Upper lobe of left lung (tissue), 4 donors: ENCODE data around the gene SYNE2.

Experiments
- CTCF ChIP-seq, 6 experiments: fragments of 450-650 bp in 4 of 6; fragments of 200-600 bp in 2 of 6; sonication (generic) in 2 of 6; IDR thresholded peaks; one replicate each; pipeline ENCODE4 v1.5.1; 2016 to 2019; ENCODE audit warnings: antibody characterized with exemption in 6 of 6
- POLR2AphosphoS5 ChIP-seq, 2 donors: sonication (generic); formaldehyde crosslinking; IDR thresholded peaks; one replicate each; pipeline ENCODE4 v1.5.1; 2017; ENCODE audit warnings: antibody characterized with exemption in 2 of 2

GRCh38 chr14:64201296-64201695 lies 348.5 kb downstream of the SYNE2 start:
- TF ChIP-seq POLR2AphosphoS5 (IDR thresholded peaks at IDR 0.05) (no peak), CTCF (IDR thresholded peaks at IDR 0.05) (peak in 1 of 6 experiments; percentile 14)
